Endothelial cell of coronary artery (primary cell): ENCODE results near the gene EGFL6. TPM values are rescaled to one million over a fixed set of nuclear protein-coding genes. Genes with fewer than 3 reads are reported as not detected.

Experiments used
- total RNA-seq: library from RNA; depleted of rRNA; stranded (reverse); fragments of >200 nt; gene quantifications from 2 replicates; pipeline ENCODE4 v1.2.3, GENCODE V29; 2014

EGFL6 gene, protein sequence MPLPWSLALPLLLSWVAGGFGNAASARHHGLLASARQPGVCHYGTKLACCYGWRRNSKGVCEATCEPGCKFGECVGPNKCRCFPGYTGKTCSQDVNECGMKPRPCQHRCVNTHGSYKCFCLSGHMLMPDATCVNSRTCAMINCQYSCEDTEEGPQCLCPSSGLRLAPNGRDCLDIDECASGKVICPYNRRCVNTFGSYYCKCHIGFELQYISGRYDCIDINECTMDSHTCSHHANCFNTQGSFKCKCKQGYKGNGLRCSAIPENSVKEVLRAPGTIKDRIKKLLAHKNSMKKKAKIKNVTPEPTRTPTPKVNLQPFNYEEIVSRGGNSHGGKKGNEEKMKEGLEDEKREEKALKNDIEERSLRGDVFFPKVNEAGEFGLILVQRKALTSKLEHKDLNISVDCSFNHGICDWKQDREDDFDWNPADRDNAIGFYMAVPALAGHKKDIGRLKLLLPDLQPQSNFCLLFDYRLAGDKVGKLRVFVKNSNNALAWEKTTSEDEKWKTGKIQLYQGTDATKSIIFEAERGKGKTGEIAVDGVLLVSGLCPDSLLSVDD
- total RNA-seq, result not detected in 2 replicates

DNA sequence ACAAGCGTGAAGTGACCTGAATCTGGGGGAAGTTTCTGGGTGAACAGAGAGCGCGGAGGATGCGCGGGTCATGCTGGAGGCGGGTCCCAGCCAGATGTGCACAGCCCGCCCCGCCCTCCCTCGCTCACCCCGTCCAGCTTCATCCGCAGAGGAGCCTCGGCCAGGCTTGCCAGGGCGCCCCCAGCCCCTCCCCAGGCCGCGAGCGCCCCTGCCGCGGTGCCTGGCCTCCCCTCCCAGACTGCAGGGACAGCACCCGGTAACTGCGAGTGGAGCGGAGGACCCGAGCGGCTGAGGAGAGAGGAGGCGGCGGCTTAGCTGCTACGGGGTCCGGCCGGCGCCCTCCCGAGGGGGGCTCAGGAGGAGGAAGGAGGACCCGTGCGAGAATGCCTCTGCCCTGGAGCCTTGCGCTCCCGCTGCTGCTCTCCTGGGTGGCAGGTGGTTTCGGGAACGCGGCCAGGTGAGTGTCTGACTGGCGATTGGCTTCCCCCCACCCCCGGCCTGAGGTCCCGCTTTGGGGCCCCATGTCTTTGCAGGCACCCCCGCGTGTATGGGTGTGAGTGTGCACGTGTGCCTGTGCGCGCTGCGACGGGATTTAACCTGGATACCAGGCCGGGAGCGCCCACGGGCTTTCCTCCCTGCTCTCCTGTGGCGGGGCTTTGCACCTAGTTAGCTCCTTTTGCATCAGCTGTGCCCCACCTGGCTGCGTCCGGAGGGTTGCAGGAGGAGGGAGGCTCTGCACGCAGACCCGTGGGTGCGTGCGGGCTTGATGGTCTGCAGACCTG lies at the start of gene EGFL6:
EGFL6 (plus strand) TSS at position 123 of the 782 bp plus-strand sequence; CDS start at position 384, 261 bp downstream.

DNA sequence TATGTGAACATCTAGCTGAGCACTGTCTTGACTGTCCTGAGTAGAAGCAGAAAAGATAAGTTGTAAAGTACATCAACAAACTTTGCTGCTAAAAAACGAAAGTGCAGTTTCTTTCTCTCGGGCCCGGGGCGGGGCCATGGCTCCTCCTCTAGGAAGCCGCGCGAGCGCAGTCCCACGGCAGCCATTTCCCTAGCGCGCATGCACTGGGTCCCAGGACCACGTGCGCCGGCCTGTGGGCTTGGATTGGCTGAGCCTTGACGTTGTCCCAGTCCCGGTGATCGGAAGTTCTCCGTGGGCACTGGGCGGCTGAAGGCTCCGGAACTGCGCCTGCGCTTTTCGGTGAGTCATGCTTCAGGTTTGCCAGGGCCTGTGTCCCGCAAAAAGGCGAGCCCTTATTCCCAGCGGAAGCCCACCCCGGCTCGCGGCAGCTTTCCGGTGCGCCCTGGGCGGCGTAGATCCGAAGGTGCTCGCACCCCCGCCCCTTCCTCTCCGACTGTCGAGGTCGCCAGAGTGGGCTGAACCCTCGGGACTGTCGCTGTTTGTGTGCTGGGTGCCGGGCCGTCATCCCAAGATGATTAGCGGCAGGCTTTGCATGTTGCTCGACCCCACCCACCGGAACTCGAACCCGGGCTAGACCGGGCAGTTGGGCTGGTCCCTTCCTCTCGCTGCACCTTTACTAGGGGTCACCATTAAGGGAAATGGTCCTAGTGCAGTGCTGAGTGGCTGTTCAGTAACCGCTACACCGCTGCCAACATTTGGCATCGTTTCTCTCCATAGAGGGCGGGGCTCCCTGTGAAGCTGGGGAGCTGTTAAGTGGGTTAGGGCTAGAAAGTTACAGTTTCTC lies 83.7 kb downstream of the EGFL6 start, which contains the start of gene TCEANC:
TCEANC (plus strand) TSS at position 292 of the 844 bp plus-strand sequence. CDS start 9,368 bp downstream, outside the sequence.

Other genes with a start within 250 kb of the EGFL6 start
- gene ATXN3L, start 249.5 kb upstream of the EGFL6 start, total RNA-seq, result not detected in 2 replicates
- gene TCEANC, start 83.5 kb downstream of the EGFL6 start, total RNA-seq, result 1.3 and 2.1 TPM in 2 replicates
- 14.0 and 16.7 TPM in 2 replicates for gene RAB9A, start 119.5 kb downstream of the EGFL6 start, total RNA-seq
- 8.9 and 11.6 TPM in 2 replicates for gene TRAPPC2, start 165.0 kb downstream of the EGFL6 start, total RNA-seq
- gene OFD1, start 165.1 kb downstream of the EGFL6 start, total RNA-seq, result 5.8 and 7.2 TPM in 2 replicates
- 0.18 and 2.4 TPM in 2 replicates for gene GPM6B, start 247.5 kb downstream of the EGFL6 start, total RNA-seq